Rectal smooth muscle tissue (tissue), 1 donor: Measurements from ENCODE around the gene TMC2.

Experiments used
- H3K27ac ChIP-seq: one replicate; pipeline ENCODE4 v1.7.0; 2013; ENCODE audit warnings: low read depth, low read length, inconsistent platforms
- H3K27me3 ChIP-seq: one replicate; pipeline ENCODE4 v1.7.0; 2013; ENCODE audit warnings: low read length; ENCODE audit not compliant: control insufficient read depth, insufficient read depth
- H3K36me3 ChIP-seq: one replicate; pipeline ENCODE4 v1.7.0; 2013; ENCODE audit warnings: low read length; ENCODE audit not compliant: control insufficient read depth, insufficient read depth
- H3K4me1 ChIP-seq: one replicate; pipeline ENCODE4 v1.7.0; 2013; ENCODE audit warnings: low read length; ENCODE audit not compliant: control insufficient read depth, insufficient read depth
- H3K4me3 ChIP-seq: one replicate; pipeline ENCODE4 v1.7.0; 2013; ENCODE audit warnings: low read length
- H3K9ac ChIP-seq: one replicate; pipeline ENCODE4 v1.7.0; 2013; ENCODE audit warnings: low read length

TMC2 gene

DNA sequence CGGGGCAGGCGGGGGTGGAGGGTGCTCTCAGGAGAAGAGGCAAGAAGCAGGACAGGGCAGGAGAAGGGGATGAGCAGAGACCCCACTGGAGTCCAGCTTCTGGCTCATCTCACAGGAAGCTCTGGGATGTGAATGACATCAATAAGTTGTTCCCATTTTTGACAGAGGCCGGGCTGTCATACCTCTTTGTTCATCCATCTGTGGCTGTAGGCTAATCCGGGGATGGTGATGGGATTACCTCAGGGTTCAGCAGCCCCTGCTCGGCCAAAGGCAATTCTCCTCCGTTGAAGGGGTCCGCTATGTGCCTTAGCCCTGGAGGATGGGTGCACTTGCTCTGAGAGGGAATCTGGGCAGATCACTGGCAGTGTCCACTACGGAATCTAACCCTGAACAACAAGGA, 3.3 kb upstream of the TMC2 start:
- Histone ChIP-seq H3K27ac (no peak overlapping the region), H3K27me3 (no peaks in the 10 kb centered on the region), H3K4me1 (no peaks in the 10 kb centered on the region)

DNA sequence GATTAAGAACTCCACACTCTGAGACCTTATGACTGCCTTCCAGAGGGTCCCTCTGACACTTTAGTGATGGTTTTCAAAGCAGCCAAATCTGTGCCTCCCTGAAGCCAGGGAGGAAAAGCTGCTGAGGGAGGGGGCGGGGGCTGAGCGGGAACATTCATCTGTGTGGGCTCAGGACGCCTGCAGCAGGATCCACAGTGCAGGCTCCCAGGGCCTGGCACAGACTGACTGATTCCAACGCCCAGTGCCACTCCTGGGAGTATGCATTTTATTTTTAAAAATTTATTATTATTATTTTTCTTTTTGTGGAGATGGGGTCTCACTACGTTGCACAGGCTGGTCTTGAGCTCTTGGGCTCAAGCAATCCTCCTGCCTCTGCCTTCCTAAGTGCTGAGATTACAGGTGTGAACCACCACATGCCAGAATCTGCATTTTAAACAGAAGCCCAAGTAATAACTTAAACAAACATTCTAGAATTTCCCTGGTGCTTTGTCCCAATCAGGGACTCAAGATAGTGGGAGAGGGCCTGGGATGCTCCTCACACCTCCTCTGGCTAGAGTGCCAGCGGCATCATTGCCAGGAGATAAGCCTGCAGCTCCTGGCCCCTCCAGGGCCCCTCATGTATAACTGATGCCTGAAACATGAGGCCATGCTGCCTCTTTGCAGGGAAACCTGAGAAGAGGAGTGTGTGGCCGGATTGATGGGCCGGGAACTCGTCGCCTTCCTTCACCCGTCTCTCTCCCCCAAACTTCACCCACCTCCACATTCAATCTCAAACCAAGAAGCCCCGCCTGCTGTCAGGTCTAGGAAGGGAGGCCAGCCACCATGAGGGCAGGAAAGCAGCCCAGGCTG, 438 bp upstream of the TMC2 start:
- Histone ChIP-seq H3K27ac (no peak overlapping the region), H3K4me3 (no peak overlapping the region), H3K36me3 (no peaks in the 10 kb centered on the region), H3K4me1 (no peaks in the 10 kb centered on the region), H3K27me3 (no peaks in the 10 kb centered on the region), H3K9ac (no peak overlapping the region)

More for the DNA sequence above, 3.3 kb upstream of the TMC2 start:
- Histone ChIP-seq H3K36me3 (no peaks in the 10 kb centered on the region), H3K9ac (no peak overlapping the region), H3K4me3 (no peak overlapping the region)

- Histone ChIP-seq H3K4me3 (no peak overlapping the region), H3K36me3 (no peaks in the 10 kb centered on the region), H3K9ac (no peak overlapping the region), H3K4me1 (no peaks in the 10 kb centered on the region), H3K27me3 (no peaks in the 10 kb centered on the region), H3K27ac (no peak overlapping the region)
Measured at GRCh38 chr20:2537101-2537500, 728 bp downstream of the TMC2 start.

- H3K36me3 ChIP-seq, result no peaks in the 10 kb centered on the region
- H3K4me3 ChIP-seq, result no peak overlapping the region
- H3K27ac ChIP-seq, result no peak overlapping the region
- no peaks in the 10 kb centered on the region for H3K4me1 ChIP-seq
- no peaks in the 10 kb centered on the region for H3K27me3 ChIP-seq
- H3K9ac ChIP-seq, result no peak overlapping the region
Measured at GRCh38 chr20:2538356-2538755, 2.0 kb downstream of the TMC2 start.

GRCh38 chr20:2538931-2539720, 2.8 kb downstream of the TMC2 start:
- Histone ChIP-seq H3K36me3 (no peaks in the 10 kb centered on the region), H3K4me3 (no peak overlapping the region), H3K27ac (no peak overlapping the region), H3K4me1 (no peaks in the 10 kb centered on the region), H3K27me3 (no peaks in the 10 kb centered on the region), H3K9ac (no peak overlapping the region)

- H3K9ac ChIP-seq, result no peak overlapping the region
- H3K27me3 ChIP-seq, result no peaks in the 10 kb centered on the region
- H3K4me1 ChIP-seq, result no peaks in the 10 kb centered on the region
- H3K27ac ChIP-seq, result no peak overlapping the region
- no peaks in the 10 kb centered on the region for H3K36me3 ChIP-seq
- no peak overlapping the region for H3K4me3 ChIP-seq
Measured at GRCh38 chr20:2541940-2542339, 5.6 kb downstream of the TMC2 start.

GRCh38 chr20:2542361-2542760, 6.0 kb downstream of the TMC2 start:
- Histone ChIP-seq H3K9ac (no peak overlapping the region), H3K4me3 (no peak overlapping the region), H3K4me1 (no peaks in the 10 kb centered on the region), H3K27me3 (no peaks in the 10 kb centered on the region), H3K27ac (no peak overlapping the region), H3K36me3 (no peaks in the 10 kb centered on the region)

GRCh38 chr20:2544211-2544610, 7.8 kb downstream of the TMC2 start:
- Histone ChIP-seq H3K36me3 (no peaks in the 10 kb centered on the region), H3K4me3 (no peak overlapping the region), H3K9ac (no peak overlapping the region), H3K4me1 (no peaks in the 10 kb centered on the region), H3K27me3 (no peaks in the 10 kb centered on the region), H3K27ac (no peak overlapping the region)

- Histone ChIP-seq H3K4me3 (no peak overlapping the region), H3K9ac (no peak overlapping the region), H3K27me3 (no peaks in the 10 kb centered on the region), H3K27ac (no peak overlapping the region), H3K36me3 (no peaks in the 10 kb centered on the region), H3K4me1 (no peaks in the 10 kb centered on the region)
Measured at GRCh38 chr20:2545594-2545993, 9.2 kb downstream of the TMC2 start.

- Histone ChIP-seq H3K27ac (no peak overlapping the region), H3K36me3 (no peaks in the 10 kb centered on the region), H3K4me3 (no peak overlapping the region), H3K9ac (no peak overlapping the region), H3K27me3 (peaks cover 8% of the 10 kb centered on the region), H3K4me1 (no peaks in the 10 kb centered on the region)
Measured at GRCh38 chr20:2557873-2558580, 21.7 kb downstream of the TMC2 start.

DNA sequence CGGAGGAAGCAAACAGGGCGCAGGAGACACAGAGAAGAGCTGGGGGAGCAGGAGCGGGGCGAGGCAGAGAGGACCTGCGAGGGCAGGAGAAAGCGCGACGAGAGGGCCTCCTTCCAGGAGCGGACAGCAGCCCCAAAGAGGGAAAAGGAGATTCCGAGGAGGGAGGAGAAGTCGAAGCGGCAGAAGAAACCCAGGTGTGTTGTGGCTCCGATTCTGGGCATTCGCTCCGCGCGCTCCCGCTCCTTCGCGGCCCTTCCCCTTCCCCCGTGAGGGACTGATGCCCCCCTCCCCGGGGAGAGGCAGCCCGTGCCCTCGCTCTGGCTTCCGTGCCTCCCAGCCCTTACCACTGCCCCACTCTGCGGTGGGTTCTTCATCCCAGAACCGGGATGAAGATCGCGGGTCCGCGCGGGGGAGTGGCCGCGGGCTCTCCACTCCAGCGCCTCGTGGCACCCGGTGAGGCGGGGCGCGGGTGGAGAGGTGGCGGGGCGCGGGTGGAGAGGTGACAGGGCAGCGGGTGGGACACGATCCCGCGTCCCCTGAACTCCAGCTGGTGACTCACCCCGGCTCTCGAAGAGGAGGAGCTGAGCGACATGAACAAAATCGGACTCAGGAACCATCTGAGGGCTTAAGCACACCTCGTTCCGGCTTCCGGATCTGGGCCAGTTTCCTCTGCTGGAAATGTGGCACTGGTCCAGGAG, 22.4 kb downstream of the TMC2 start:
- H3K27me3 ChIP-seq, result peaks cover 8% of the 10 kb centered on the region
- no peak overlapping the region for H3K4me3 ChIP-seq
- no peak overlapping the region for H3K9ac ChIP-seq
- H3K27ac ChIP-seq, result no peak overlapping the region
- no peaks in the 10 kb centered on the region for H3K36me3 ChIP-seq
- no peaks in the 10 kb centered on the region for H3K4me1 ChIP-seq

- Histone ChIP-seq H3K36me3 (no peaks in the 10 kb centered on the region), H3K27ac (no peak overlapping the region), H3K4me1 (no peaks in the 10 kb centered on the region), H3K27me3 (peaks cover 8% of the 10 kb centered on the region), H3K9ac (no peak overlapping the region), H3K4me3 (no peak overlapping the region)
Measured at GRCh38 chr20:2559279-2559626, 22.9 kb downstream of the TMC2 start.
